Caco-2 (cell line): ENCODE data around the gene ZBBX. TPM values are rescaled to one million over a fixed set of nuclear protein-coding genes. Genes with fewer than 3 reads are reported as not detected.

Source experiments
- BruUV-seq: library from RNA; stranded (reverse); fragments of 400-500 nt; replicated peaks from 2 replicates; lab custom pipeline; 2021; lab: Mats Ljungman, UMichigan
- CTCF ChIA-PET: fragments of 300-600 bp; sonication (Branson Sonifier 250); formaldehyde crosslinking; loops from one replicate; lab custom pipeline; 2022; ENCODE audit warnings: antibody characterized with exemption; lab: Charles Lee
- POLR2A ChIA-PET: fragments of 300-600 bp; sonication (Branson Sonifier 250); formaldehyde crosslinking; loops from one replicate; lab custom pipeline; 2022; ENCODE audit warnings: antibody characterized with exemption; lab: Charles Lee
- DNase-seq, 2 experiments: peaks; one replicate each; pipeline versions ENCODE4 v3.0.0 to v3.0.0-alpha.2; 2020 to 2022
- H3K27me3 ChIP-seq: replicated peaks from 2 replicates; pipeline ENCODE4 v1.6.0; 2011; ENCODE audit warnings: low read length; ENCODE audit not compliant: control insufficient read depth, insufficient read depth
- H3K36me3 ChIP-seq: 2 replicates; pipeline ENCODE4 v1.5.1; 2011; ENCODE audit warnings: low read length; ENCODE audit not compliant: control insufficient read depth, insufficient read depth
- H3K4me1 ChIP-seq: fragments of 250-450 bp; sonication (Bioruptor Pico); 2 replicates; pipeline ENCODE4 v1.5.1; 2020; ENCODE audit warnings: mild to moderate bottlenecking
- H3K4me3 ChIP-seq: 2 replicates; pipeline ENCODE4 v1.5.1; 2011; ENCODE audit warnings: low read depth, mild to moderate bottlenecking, control low read depth, low read length
- H3K9me3 ChIP-seq: fragments of 250-450 bp; sonication (Bioruptor Pico); 2 replicates; pipeline ENCODE4 v1.5.1; 2020; ENCODE audit warnings: mild to moderate bottlenecking, moderate library complexity
- H3K27ac Mint-ChIP-seq: one replicate; pipeline ENCODE4 v1.8.0; 2022; ENCODE audit warnings: mixed read lengths; ENCODE audit not compliant: unreplicated experiment
- H3K27me3 Mint-ChIP-seq: one replicate; pipeline ENCODE4 v1.8.0; 2022; ENCODE audit warnings: mixed read lengths; ENCODE audit not compliant: insufficient read depth, unreplicated experiment
- H3K36me3 Mint-ChIP-seq: one replicate; pipeline ENCODE4 v1.8.0; 2022; ENCODE audit warnings: mild to moderate bottlenecking, mixed read lengths; ENCODE audit not compliant: insufficient read depth, unreplicated experiment
- H3K4me1 Mint-ChIP-seq: one replicate; pipeline ENCODE4 v1.8.0; 2022; ENCODE audit warnings: low read depth, mixed read lengths; ENCODE audit not compliant: unreplicated experiment
- H3K4me3 Mint-ChIP-seq: one replicate; pipeline ENCODE4 v1.8.0; 2022; ENCODE audit warnings: mild to moderate bottlenecking, moderate library complexity, mixed read lengths; ENCODE audit not compliant: unreplicated experiment
- H3K9me3 Mint-ChIP-seq: one replicate; pipeline ENCODE4 v1.8.0; 2022; ENCODE audit warnings: mixed read lengths; ENCODE audit not compliant: unreplicated experiment
- CTCF ChIP-seq, 2 experiments: fragments of 200-600 bp in 1 of 2; IDR thresholded peaks; 1 replicate in 1 of 2; 2 replicates in 1 of 2; pipeline versions ENCODE4 v1.5.1 to v1.8.0; 2011 to 2022; ENCODE audit warnings: antibody characterized with exemption in 1 of 2, control low read depth in 1 of 2, inconsistent platforms in 1 of 2, low read depth in 1 of 2, low read length in 1 of 2, mild to moderate bottlenecking in 1 of 2, moderate library complexity in 1 of 2; ENCODE audit not compliant: insufficient read depth in 1 of 2, severe bottlenecking in 1 of 2, unreplicated experiment in 1 of 2
- intact Hi-C: fragments of 100-400 bp; cut with micrococcal nuclease; formaldehyde crosslinking; loops from one replicate; pipeline ENCODE4 v1.10.0; 2022; ENCODE audit not compliant: unreplicated experiment
- total RNA-seq: library from RNA; stranded (reverse); gene quantifications from 2 replicates; pipeline ENCODE4 v1.2.3, GENCODE V29; 2022

ZBBX gene
- total RNA-seq, 1 experiment from 2014 or later: not detected

GRCh38 chr3:167305340-167305890, 74.7 kb downstream of the ZBBX start:
- Mint-ChIP-seq H3K27me3 (no peaks in the 10 kb centered on the region), H3K9me3 (no peaks in the 10 kb centered on the region), H3K4me3 (no peak overlapping the region), H3K36me3 (no peaks in the 10 kb centered on the region), H3K4me1 (no peaks in the 10 kb centered on the region), H3K27ac (no peak overlapping the region)
- no peak for TF ChIP-seq CTCF (IDR thresholded peaks at IDR 0.05; ENCODE audit: insufficient read depth in 1 of 2, low read depth in 1 of 2, low read length in 1 of 2, severe bottlenecking in 1 of 2, unreplicated experiment in 1 of 2)
- H3K36me3 ChIP-seq: no peaks in the 10 kb centered on the region
- no TSS peak for BruUV-seq
- ChIA-PET CTCF (no interaction called here), POLR2A (no interaction called here)
- no peaks in the 10 kb centered on the region for H3K9me3 ChIP-seq
- no peaks in the 10 kb centered on the region for H3K27me3 ChIP-seq
- intact Hi-C loops: no loop called here
- no peak for DNase-seq
- H3K4me3 ChIP-seq: no peak overlapping the region
- H3K4me1 ChIP-seq: no peaks in the 10 kb centered on the region

GRCh38 chr3:167304077-167304476, 76.0 kb downstream of the ZBBX start:
- no peak for DNase-seq
- H3K27me3 Mint-ChIP-seq: no peaks in the 10 kb centered on the region
- ChIA-PET POLR2A (no interaction called here), CTCF (no interaction called here)
- no peak overlapping the region for H3K27ac Mint-ChIP-seq
- no peaks in the 10 kb centered on the region for H3K27me3 ChIP-seq
- H3K4me3 ChIP-seq: no peak overlapping the region
- intact Hi-C loops: no loop called here
- no peaks in the 10 kb centered on the region for H3K36me3 ChIP-seq
- no peaks in the 10 kb centered on the region for H3K4me1 ChIP-seq
- no peak overlapping the region for H3K4me3 Mint-ChIP-seq
- H3K9me3 ChIP-seq: no peaks in the 10 kb centered on the region
- no TSS peak for BruUV-seq
- no peaks in the 10 kb centered on the region for H3K36me3 Mint-ChIP-seq
- no peaks in the 10 kb centered on the region for H3K4me1 Mint-ChIP-seq
- TF ChIP-seq CTCF (IDR thresholded peaks at IDR 0.05; ENCODE audit: insufficient read depth in 1 of 2, low read depth in 1 of 2, low read length in 1 of 2, severe bottlenecking in 1 of 2, unreplicated experiment in 1 of 2): no peak
- H3K9me3 Mint-ChIP-seq: no peaks in the 10 kb centered on the region

- no peaks in the 10 kb centered on the region for H3K9me3 ChIP-seq
- intact Hi-C loops: no loop called here
- Mint-ChIP-seq H3K4me3 (no peak overlapping the region), H3K9me3 (no peaks in the 10 kb centered on the region), H3K27ac (no peak overlapping the region), H3K36me3 (no peaks in the 10 kb centered on the region), H3K27me3 (no peaks in the 10 kb centered on the region), H3K4me1 (no peaks in the 10 kb centered on the region)
- ChIA-PET CTCF (no interaction called here), POLR2A (no interaction called here)
- no peak for TF ChIP-seq CTCF (IDR thresholded peaks at IDR 0.05; ENCODE audit: insufficient read depth in 1 of 2, low read depth in 1 of 2, low read length in 1 of 2, severe bottlenecking in 1 of 2, unreplicated experiment in 1 of 2)
- BruUV-seq: no TSS peak
- no peak for DNase-seq
- no peaks in the 10 kb centered on the region for H3K27me3 ChIP-seq
- H3K36me3 ChIP-seq: no peaks in the 10 kb centered on the region
- H3K4me1 ChIP-seq: no peaks in the 10 kb centered on the region
- H3K4me3 ChIP-seq: no peak overlapping the region
Measured at GRCh38 chr3:167302678-167303077, 77.4 kb downstream of the ZBBX start.
